IPS DF 19.7 (cell line): ENCODE measurements around the gene CADPS2.

Source experiments
- DNase-seq: peaks from one replicate; pipeline ENCODE4 v3.0.0-alpha.2; 2013; ENCODE audit warnings: low read depth, low spot score

The CADPS2 gene

GRCh38 chr7:122528879-122529481 is 357.3 kb downstream of the CADPS2 start:
- no peak for DNase-seq

- DNase-seq, result no peak
Observed at GRCh38 chr7:122525355-122525754, 360.9 kb downstream of the CADPS2 start.

DNA sequence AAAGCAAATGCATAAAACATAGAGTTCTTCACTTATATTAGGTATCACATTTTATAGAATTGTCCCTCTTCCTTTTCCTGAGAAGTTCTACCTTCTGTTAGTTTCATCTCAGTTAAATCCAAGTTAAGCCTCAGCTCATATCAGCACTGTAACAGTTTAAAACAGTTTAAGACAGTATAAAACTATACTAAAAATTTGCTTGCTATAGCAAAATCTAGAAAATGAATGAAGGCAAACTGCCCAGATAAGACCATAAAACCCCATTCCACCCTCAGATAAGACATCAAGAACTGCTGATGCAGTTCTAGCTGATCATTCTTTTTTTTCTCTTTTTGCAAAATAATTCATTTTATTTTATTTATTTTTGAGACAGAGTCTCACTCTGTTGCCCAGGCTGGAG is 364.5 kb downstream of the CADPS2 start:
- DNase-seq, result no peak

- peak; percentile 30 for DNase-seq
Observed at GRCh38 chr7:122520971-122521555, 365.2 kb downstream of the CADPS2 start.

DNA sequence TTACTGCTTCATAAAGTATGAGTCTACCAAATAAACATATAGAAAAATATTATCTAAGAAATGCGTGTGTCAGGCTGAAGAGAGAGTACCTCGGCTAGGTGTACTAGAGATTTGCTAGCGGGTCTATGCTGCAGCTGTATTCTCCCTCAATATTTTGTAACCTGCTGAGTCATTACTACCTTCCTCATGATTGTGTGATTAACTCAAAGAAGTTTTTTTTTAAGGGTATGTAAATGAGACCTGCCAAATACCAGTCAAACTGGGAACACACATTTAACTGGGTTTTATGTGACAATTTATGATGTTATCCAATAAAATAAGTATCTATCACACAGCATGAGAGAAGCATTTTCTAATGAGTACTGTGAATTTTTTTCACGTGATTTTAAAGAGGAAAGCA is 367.8 kb downstream of the CADPS2 start:
- DNase-seq, result no peak

DNA sequence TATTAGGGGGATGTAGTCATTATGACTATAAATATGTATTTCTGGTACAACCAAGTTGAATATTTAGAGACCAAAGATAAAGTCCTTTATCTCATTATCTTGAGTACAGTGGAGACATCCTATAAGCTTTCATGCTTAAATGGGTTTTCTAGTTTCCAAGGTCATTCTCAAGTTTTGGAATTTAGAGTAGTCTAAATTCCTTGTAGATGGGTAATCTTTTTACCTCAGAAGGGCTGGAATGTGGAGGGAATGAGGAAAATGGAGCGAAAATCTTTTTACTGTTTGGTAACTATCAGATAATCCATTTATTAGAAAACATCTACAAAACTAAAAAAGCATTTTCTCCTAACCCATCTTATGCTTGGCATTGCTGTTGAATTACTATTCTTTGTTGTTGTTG is 368.7 kb downstream of the CADPS2 start:
- no peak for DNase-seq

- no peak for DNase-seq
Observed at GRCh38 chr7:122515404-122515803, 370.9 kb downstream of the CADPS2 start.

GRCh38 chr7:122511268-122511667 is 375.0 kb downstream of the CADPS2 start:
- DNase-seq, result no peak

DNA sequence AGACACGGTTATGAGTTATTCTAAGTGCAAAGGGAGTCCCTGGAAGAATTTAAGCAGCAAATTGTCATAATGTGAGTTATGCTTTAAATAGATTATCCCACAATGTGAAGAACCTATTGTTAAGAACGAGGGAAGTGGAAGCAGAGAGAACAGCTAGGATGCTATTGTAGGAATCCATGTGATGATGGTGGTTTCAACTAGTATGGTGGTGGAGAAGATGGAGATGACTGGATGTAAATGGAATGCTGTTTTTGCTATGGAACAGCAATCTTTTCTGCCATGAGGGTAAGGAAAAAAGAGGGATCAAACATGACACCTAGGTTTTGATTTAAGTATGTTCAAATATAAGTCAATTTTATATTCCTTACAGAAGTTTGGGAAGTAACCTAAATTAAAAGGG is 378.7 kb downstream of the CADPS2 start:
- DNase-seq, result no peak

GRCh38 chr7:122492007-122492406 is 394.3 kb downstream of the CADPS2 start:
- no peak for DNase-seq

GRCh38 chr7:122488241-122488640 is 398.0 kb downstream of the CADPS2 start:
- DNase-seq, result no peak

- no peak for DNase-seq
Observed at GRCh38 chr7:122487131-122487530, 399.1 kb downstream of the CADPS2 start.

DNA sequence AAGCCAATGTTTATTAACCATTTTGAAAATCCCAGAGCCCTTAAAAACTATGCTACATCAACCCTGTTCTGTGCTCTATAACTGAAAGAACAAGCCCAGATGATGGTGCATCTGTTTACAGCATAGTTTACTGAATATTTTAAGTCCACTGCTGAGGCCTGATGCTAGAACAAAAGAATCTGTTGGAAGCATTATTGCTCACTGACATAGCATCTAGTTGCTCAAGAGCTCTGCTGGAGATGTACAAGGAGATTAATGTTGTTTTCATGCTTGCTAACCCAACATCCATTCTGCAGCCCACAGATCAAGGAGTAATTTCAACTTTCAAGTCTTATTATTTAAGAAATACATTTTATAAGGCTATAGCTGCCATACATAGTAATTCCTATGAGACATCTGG is 400.4 kb downstream of the CADPS2 start:
- no peak for DNase-seq

GRCh38 chr7:122482212-122482611 is 404.0 kb downstream of the CADPS2 start:
- no peak for DNase-seq

GRCh38 chr7:122470859-122471258 is 415.4 kb downstream of the CADPS2 start:
- DNase-seq, result no peak

DNA sequence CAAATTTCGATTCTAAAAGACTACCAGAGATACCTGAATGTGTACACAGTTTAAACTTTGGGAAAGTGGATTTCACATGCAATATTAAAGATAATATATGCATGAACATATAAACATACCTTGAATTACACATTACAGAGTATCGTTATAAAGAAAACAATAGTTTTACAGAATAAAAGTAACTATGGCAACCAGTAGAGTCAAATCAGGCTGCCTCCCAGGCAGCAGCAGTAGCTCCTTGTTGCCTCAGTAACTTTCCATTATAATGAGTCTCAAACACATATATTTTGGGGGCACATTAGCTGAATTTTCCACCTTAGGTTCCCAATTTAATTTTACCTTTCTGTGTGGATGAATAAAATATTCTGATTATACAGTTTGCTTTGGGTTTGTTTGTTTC is 417.3 kb downstream of the CADPS2 start:
- no peak for DNase-seq

DNA sequence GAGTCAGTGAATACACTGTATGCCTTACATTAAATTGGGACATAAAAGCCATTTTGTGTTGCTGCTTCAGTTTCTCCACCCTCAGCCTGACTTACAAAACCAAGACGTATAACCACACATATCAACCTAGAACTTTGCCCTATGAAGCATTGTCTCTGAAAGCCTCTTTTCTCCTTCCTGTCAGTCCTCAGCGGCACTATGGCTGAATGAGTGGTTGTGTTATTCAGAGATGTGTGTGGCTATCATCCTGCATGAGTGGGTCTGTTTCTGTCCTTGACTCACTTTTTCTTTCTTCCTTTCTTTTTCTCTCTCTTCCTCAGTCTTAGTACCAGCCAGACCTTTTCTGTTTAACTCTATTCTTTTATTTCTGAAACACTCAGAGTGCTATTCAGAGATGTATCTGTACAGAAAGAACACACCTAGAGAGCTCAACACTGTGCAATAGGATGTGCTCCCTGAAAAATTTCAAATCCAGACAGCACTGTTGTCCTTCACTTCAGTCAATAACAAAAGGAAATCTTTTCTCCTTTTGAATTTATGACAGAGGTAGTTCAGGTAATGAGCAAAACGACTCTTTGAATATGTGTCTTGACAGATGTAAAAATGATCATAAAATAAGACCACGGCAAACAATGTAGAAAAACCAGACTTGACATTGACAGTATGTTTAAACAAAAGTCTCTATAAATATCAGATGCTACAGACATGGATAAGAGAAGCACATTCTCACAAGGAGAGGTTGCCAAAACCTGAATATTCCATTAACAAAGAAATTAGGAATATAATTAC is 418.4 kb downstream of the CADPS2 start:
- no peak for DNase-seq

GRCh38 chr7:122465296-122465695 is 421.0 kb downstream of the CADPS2 start:
- DNase-seq, result no peak

- DNase-seq, result no peak
Observed at GRCh38 chr7:122463631-122464030, 422.6 kb downstream of the CADPS2 start.

- DNase-seq, result no peak
Observed at GRCh38 chr7:122460936-122461335, 425.3 kb downstream of the CADPS2 start.

- DNase-seq, result no peak
Observed at GRCh38 chr7:122457969-122458368, 428.3 kb downstream of the CADPS2 start.

- DNase-seq, result no peak
Observed at GRCh38 chr7:122457325-122457724, 428.9 kb downstream of the CADPS2 start.
